GM23338 (cell line): ENCODE results near the gene ATP10B.

Experiments
- CREB1 ChIP-seq: fragments of 250-450 bp; sonication (Bioruptor Pico); IDR thresholded peaks from 2 replicates; pipeline ENCODE4 v1.5.0; 2020; ENCODE audit warnings: low read depth, mild to moderate bottlenecking, moderate library complexity
- ETS1 ChIP-seq: IDR thresholded peaks from 2 replicates; pipeline ENCODE4 v1.6.1; 2016; ENCODE audit warnings: antibody characterized with exemption
- EZH2 ChIP-seq: fragments of 200-600 bp; sonication (generic); IDR thresholded peaks from one replicate; pipeline ENCODE4 v1.8.0; 2017; ENCODE audit warnings: antibody characterized with exemption, mild to moderate bottlenecking, low read depth; ENCODE audit not compliant: unreplicated experiment
- JUNB ChIP-seq: IDR thresholded peaks from one replicate; pipeline ENCODE4 v1.6.1; 2016; ENCODE audit warnings: antibody characterized with exemption; ENCODE audit not compliant: unreplicated experiment
- NANOG ChIP-seq: IDR thresholded peaks from 2 replicates; pipeline ENCODE4 v1.6.1; 2016; ENCODE audit warnings: antibody characterized with exemption, borderline replicate concordance
- POLR2AphosphoS5 ChIP-seq: IDR thresholded peaks from 2 replicates; pipeline ENCODE4 v1.6.1; 2016; ENCODE audit warnings: antibody characterized with exemption, low read depth
- STAT1 ChIP-seq: IDR thresholded peaks from one replicate; pipeline ENCODE4 v1.6.1; 2016; ENCODE audit warnings: antibody characterized with exemption; ENCODE audit not compliant: unreplicated experiment
- ZNF114 ChIP-seq: fragments of 250-450 bp; sonication (Bioruptor Pico); IDR thresholded peaks from 2 replicates; pipeline ENCODE4 v1.5.0; 2020; ENCODE audit warnings: mild to moderate bottlenecking, moderate library complexity
- ZNF331 ChIP-seq: fragments of 250-450 bp; sonication (Bioruptor Pico); IDR thresholded peaks from 2 replicates; pipeline ENCODE4 v1.5.0; 2020; ENCODE audit warnings: low read depth, mild to moderate bottlenecking, moderate library complexity
- TF ChIP-seq, protein P1 (sequence below), 2 experiments: fragments of 200-600 bp in 1 of 2; sonication (generic) in 1 of 2; conservative IDR thresholded peaks; 2 replicates each; pipeline versions ENCODE4 v1.5.1 to v1.6.1; 2016 to 2017; ENCODE audit warnings: antibody characterized with exemption in 2 of 2, low read depth in 2 of 2, mild to moderate bottlenecking in 2 of 2, moderate library complexity in 1 of 2
- TF ChIP-seq, protein P2 (sequence below): IDR thresholded peaks from one replicate; pipeline ENCODE4 v1.6.1; 2018; ENCODE audit warnings: antibody characterized with exemption; ENCODE audit not compliant: unreplicated experiment

- TF ChIP-seq, protein P1, sequence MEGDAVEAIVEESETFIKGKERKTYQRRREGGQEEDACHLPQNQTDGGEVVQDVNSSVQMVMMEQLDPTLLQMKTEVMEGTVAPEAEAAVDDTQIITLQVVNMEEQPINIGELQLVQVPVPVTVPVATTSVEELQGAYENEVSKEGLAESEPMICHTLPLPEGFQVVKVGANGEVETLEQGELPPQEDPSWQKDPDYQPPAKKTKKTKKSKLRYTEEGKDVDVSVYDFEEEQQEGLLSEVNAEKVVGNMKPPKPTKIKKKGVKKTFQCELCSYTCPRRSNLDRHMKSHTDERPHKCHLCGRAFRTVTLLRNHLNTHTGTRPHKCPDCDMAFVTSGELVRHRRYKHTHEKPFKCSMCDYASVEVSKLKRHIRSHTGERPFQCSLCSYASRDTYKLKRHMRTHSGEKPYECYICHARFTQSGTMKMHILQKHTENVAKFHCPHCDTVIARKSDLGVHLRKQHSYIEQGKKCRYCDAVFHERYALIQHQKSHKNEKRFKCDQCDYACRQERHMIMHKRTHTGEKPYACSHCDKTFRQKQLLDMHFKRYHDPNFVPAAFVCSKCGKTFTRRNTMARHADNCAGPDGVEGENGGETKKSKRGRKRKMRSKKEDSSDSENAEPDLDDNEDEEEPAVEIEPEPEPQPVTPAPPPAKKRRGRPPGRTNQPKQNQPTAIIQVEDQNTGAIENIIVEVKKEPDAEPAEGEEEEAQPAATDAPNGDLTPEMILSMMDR (conservative IDR thresholded peaks at IDR 0.05; ENCODE audit: low read depth in 2 of 2) = no peak
- TF ChIP-seq, protein P2, sequence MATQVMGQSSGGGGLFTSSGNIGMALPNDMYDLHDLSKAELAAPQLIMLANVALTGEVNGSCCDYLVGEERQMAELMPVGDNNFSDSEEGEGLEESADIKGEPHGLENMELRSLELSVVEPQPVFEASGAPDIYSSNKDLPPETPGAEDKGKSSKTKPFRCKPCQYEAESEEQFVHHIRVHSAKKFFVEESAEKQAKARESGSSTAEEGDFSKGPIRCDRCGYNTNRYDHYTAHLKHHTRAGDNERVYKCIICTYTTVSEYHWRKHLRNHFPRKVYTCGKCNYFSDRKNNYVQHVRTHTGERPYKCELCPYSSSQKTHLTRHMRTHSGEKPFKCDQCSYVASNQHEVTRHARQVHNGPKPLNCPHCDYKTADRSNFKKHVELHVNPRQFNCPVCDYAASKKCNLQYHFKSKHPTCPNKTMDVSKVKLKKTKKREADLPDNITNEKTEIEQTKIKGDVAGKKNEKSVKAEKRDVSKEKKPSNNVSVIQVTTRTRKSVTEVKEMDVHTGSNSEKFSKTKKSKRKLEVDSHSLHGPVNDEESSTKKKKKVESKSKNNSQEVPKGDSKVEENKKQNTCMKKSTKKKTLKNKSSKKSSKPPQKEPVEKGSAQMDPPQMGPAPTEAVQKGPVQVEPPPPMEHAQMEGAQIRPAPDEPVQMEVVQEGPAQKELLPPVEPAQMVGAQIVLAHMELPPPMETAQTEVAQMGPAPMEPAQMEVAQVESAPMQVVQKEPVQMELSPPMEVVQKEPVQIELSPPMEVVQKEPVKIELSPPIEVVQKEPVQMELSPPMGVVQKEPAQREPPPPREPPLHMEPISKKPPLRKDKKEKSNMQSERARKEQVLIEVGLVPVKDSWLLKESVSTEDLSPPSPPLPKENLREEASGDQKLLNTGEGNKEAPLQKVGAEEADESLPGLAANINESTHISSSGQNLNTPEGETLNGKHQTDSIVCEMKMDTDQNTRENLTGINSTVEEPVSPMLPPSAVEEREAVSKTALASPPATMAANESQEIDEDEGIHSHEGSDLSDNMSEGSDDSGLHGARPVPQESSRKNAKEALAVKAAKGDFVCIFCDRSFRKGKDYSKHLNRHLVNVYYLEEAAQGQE = no peak
- TF ChIP-seq ZNF331 (no peak), EZH2 (no peak), ETS1 (no peak), STAT1 (no peak), POLR2AphosphoS5 (no peak), CREB1 (CRISPR knock-in tag) (no peak), JUNB (no peak), ZNF114 (CRISPR knock-in tag) (no peak), NANOG (no peak)
Measured at GRCh38 chr5:160520609-160521391, 331.2 kb downstream of the ATP10B start.
